Stimulated activated CD4-positive, alpha-beta T cell treated with anti-CD3 and anti-CD28 coated beads, Interleukin-4, amount 100 ng/mL, for 48 hours (primary cell): ENCODE measurements around the gene CFAP100.

Source experiments
- DNase-seq, 2 donors: peaks; one replicate each; pipeline ENCODE4 v3.0.0-alpha.2; 2020; ENCODE audit warnings: low read depth in 2 of 2

Gene CFAP100

DNA sequence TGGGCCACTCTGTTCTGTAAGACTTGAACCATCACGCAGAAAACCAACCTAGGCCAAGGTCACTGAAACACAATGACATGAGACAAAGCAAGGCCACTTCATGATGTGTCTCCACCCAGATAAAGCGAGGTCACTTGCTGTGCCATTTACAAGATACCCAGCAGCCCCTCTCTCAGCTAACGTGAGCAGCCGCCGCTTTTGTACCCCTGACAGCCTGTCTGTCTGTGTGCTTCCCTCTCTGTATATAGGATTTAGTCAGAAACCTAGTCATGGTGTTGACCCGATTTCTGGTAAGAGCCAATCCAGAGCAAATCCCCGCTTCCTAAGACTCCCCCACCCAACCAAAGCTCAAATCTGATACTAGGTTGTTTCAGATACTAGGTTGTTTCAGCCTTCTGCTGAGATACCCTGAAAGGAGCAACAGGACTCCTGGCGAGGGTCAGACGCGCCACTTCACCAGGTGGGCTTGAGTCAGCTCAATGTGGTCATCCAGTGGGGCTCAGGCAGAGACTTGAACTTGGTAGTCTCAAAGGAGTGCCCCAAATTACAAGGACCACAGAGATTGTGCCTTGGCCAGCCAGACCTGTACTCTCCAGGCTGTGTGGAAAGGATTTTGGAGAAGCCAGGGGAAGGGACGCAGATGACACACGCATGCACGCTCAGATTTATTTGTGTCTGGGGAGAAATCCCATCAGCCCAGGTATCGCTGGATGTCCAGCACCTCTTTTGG, 84.0 kb downstream of the CFAP100 start:
- no peak for DNase-seq

DNA sequence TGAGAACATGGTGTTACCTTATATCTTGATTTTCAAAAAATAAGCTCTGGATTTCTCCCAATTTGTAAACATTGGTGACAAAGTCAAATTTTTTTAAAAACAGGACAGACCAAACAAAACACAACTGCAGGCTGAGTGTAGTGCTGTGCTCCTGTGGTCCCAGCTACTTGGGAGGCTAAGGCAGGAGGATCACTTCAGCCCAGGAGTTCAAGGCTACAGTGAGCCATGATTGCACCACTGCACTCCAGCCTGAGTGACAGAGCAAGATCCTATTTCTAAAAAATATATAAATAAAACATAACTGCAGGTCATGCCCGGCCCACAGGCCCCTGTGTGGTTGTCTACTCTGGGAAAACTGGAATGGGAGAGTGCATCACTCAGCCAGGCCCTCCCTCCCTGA, 84.9 kb downstream of the CFAP100 start:
- no peak for DNase-seq

DNA sequence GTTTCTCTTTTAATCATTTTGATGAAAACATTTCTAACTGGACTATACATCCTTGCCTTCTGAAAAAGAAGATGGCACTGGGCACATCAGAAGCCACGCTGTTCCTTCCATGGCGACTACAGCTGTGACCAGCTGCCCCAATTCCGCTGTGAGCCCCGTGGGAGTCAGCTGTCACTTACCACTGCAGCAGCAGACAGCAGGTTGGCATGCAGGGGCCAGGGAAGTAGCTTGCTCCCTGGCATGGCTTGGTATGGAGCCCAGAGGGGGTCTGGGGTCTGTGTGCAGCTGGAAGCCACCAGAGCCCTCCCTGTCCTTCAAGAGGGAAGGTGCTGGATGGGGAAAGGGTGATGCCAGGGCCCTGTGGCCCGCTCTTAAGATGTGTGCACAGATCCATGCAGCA, 85.5 kb downstream of the CFAP100 start:
- no peak for DNase-seq

DNA sequence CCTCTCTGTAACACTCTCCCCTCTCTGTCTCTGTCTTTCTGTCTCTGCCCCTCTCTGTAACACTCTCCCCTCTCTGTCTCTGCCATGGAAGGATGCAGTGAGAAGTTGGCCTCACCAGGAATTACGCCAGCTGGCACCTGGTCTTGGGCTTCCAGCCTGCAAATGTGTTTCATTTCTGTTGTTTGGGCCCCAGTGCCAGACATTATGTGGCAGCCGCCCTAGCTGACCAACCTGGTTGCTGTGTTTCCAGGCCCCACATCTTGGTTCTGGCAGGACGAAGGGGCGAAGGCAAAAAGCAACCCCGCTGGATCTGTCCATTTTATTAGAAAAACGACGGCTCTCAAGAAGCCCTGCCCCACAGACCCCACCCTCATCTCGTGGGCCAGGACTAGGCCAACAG, 86.2 kb downstream of the CFAP100 start:
- no peak for DNase-seq

DNA sequence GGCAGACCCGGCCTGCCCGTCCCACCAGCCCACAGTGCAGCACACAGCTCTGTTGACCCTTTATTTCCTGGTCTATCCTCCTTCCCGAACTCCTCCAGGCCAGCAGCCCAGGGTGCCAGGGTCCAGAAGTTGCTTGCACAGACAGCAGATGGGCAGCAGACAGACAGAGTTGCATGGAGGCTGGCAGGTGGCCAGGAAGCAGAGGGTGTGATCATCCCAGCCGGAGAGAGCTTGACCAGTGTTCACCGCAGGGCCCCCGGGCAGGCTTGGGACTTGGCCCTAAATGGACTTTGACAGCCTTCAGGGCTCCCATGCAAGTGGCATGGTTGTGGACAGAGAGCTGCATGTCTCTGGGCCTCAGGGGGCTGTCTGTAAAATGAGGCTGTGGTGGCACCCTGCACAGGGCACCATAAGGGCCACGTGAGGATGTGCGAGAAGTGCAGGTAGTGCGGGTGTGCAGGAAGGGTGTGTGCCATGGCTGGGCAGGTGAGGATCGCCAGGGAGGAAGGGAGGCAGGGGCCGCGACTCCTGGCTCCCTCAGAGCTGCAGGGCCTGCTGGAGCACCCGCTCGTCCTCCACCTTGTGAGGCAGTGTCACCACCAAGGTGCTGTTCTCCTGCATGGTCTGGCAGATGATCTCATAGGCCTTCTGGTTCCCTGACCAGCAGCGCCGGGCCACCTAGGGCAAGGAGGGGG, 87.2 kb downstream of the CFAP100 start:
- no peak for DNase-seq

DNA sequence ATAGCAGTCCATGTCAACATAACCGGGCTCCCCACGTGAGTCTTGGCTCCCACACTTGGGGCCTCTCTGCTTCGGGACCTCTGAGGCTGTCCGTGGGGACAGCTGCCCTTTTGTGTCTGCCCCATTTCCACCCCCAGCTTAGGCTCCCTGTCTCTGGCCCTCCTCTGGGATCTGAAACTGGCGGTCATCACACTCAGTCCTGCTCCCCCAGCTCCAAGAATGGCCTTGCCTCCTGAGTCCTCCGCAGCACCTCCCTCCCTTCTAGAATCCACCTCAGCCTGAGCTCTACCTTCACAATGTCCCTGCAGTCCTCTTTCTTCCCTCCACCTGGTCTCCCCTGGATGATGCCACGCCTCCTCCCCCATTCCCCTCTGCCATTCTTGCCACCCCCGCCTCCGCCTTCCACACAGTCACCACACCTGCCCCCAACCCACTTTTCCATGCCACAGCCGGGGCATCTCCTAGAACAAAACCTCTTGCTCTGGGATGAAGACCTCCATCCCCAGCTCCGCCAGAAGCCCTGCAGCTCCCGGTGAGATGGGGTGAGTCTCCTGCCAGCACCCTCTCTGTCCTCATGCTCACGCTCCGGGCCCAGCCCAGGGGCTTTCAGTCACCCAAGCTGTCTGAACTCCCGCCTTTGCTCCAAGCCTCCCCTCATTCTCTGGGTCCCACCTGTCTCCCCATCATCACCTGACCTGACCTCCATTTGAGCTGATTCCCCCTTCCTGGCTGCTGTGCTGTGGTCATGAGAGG, 88.0 kb downstream of the CFAP100 start:
- DNase-seq: no peak

DNA sequence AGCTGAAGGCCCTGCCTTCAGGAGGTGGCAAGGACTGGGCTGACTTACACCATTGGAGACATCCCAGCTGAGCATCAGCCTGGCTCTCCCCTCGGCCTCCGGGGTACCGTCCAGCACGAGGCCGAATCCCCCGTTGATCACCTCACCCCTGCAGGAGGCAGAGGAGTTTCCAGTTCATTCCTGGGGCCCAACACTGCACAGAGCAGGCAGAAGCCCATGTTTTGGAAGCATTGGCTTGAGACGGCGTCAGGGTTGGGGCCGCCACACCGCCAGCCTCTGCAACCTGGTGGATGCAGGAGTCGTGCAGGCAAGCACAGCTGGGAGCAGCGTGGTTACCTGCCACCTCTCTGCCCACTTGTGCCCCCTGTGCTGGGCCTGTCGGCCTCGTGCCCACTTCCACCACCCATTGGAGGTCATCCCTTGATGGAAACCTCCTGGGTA, 88.6 kb downstream of the CFAP100 start:
- DNase-seq: no peak

DNA sequence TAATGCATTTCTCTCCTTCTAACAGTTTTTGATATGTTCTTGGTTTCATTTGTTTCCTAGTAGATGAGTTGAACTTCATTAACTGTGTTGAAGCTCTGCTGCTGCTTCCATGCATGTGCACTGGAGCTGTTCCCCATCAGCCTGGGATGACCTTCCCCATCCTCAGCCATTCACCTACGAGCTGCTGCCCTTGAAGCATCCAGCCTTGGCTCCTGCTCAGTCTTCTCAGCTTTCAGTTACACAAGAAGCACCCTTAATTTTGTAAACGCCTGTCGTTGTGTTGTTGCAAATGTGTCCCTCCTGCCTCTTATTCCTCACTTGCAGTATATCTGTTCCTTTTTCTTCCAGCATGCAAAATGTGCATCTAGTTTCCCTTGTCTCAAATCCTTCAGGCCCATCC, 89.4 kb downstream of the CFAP100 start:
- DNase-seq: no peak

DNA sequence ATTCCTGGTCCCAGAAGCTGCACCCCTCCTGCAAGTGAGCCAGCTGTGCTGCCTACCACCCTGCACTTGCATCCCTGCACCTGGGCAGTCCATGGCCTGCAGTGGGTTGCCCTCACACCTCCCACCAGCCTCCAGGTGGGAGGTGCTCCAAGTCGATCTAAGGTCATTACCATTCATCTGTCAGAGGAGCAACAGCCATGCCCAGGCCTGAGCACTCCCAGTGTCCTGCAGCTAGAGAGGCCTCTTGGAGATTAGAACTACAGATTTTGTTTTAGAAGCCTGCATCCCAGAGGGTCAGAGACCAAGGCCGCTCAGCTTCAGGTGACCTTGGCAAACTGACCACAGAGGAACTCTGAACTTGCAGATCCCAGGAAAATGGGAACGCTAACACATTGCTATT, 90.0 kb downstream of the CFAP100 start:
- no peak for DNase-seq

DNA sequence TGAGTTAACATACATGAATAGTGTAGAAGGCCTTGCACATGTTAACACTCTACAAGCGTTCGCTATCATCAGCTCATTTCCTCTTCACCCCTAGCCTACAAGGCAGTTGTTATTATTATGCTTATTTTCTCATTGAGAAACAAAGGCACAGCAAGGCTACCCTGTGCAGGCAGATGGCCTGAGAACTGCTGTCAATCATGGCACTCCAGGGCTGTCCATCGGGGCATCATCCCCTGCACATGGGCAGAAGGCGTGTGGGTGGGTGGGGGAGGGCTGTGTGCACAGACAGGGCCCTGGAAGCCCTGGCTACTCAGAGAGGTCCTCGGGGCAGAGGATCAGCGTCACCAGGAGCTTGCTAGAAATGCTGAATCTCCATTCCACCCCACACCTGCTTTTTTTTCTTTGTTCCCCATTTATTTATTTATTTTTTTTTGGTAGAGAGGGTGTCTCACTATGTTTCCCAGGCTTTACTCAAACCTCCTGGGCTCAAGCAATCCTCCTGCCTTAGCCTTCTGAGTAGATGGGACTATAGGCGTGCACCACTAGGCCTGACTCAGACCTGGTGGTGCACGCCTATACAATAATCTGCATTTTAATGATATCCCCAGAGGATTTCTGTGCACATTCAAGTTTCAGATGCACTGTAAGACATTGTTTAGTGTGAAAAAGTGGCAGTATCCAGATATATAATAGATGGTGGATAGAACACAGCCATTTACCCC, 90.6 kb downstream of the CFAP100 start:
- DNase-seq: no peak

DNA sequence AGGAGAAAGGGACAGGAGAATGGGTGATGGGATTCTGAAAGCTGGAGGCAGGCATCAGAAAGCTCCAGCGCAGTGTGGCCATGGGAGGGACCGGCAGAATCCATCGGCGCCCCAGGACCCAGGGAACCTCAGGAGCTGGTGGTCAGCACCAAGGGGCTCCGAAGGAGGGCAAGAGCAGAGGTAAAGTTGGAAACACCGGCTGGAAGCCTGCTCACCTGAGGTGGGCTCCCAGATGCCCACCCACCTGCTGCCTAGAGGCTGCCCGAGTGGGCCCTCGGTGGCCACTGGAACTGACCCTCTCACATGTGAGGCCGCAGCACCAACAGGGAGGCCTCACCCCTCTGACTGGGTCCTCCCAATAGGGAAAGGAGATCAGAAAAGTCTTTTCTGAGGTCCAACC, 91.2 kb downstream of the CFAP100 start:
- no peak for DNase-seq
